Ramos (cell line): Measurements from ENCODE around the gene SENP7.

Source experiments
- in situ Hi-C: fragments of 300-500 bp; cut with MboI; formaldehyde crosslinking; loops from one replicate; pipeline ENCODE4 v1.14.3; 2022; ENCODE audit warnings: low sequenced_read_pairs; ENCODE audit not compliant: unreplicated experiment

The SENP7 gene

DNA sequence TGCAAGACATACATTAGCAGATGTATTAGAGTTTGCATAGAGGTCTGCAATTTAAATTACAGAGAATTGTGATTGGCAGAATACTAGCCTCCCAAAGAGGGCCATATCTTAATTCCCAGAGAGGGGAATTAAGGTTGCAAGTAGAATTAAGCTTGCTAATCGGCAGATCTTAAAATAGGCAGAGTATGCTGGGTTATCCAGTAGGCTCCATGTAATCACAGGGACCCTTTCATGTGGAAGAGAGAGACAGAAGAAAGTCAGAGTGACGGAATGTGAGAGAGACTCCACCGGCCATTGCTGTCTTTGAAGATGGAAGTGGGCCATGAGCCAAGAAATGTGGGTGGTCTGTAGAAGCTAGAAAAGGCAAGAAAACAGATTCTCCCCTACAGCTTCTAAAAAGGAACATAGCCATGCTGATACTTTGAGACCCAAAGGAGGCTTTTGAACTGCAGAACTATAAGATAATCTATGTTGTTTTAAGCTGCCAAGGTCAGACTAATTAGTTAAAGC, 231.4 kb downstream of the SENP7 start:
- in situ Hi-C loops, result no loop called here

DNA sequence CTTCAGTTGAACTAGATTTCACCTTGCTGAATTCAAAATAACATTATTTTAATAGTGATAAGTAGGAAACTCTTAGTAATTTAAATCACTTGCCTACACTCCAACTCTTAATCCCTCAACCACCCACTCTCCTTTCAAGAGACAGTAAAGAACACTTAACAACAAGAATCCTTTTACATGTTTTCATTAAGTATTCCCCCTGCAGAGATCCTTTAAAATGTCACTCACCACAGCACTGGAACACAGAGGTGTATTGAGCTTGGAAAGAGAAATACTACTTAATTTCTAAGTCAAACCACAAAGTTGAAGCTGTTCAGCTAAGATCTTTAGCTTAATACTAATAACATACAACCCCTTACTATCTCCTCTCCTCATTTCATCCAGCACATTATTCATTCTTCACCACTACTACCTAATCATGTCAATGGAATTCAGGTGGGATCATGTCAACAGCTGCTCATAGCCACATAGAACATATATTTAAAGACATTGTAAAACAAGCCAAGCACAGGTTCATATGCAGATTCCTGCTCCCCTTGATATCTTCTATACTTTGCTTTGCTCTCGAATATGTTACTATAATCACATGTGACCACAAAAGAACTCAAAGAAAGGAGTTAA, 233.1 kb downstream of the SENP7 start:
- in situ Hi-C loops, result no loop called here

DNA sequence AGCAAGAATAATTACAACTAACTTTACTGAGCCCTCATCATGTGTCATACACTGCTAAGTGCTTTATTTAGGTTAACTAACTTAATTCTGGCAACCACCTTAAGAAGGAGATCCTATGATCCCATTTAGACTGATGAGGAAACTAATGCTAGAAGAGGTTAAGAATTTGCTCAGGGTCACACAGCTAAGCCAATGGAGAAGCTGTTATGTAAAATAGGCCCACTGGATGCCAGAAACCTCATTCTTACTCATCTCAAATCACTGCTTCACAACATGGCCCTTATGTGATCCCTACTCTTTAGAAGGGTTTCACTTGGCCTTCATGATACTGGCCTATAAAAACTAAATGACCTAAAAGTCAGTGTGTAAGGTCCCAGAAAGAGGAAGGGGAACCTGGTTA, 233.8 kb downstream of the SENP7 start:
- in situ Hi-C loops, result no loop called here

DNA sequence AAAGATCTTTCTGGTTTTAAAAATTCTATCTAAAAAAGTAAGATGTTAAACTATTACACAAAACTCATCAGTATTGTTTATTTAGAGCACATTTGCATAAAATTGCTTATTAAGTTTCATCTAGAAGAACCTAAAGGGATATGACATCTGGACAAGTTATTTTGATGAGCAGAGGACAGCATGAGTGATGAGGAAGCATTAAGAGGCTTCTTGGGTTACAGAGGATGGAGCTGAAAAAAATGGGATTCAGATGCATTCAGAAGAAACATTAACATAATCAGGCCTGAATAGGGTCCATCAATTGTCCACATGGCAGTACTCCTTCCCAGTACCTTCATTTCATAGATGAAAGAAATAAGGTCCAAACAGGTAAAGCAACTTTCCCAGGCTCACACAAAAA, 234.3 kb downstream of the SENP7 start:
- in situ Hi-C loops, result no loop called here
